Calu3 (cell line): ENCODE results near the gene INTS13. TPM values are rescaled to one million over a fixed set of nuclear protein-coding genes. Genes with fewer than 3 reads are reported as not detected.
"Not testable (repeated sequence)": the region's sequence is repeated elsewhere in the genome, so short reads cannot be mapped to it uniquely, and the experiment has no call there.

Experiments
- BruUV-seq: library from RNA; stranded (reverse); fragments of 400-500 nt; replicated peaks from 2 replicates; lab custom pipeline; 2021; lab: Mats Ljungman, UMichigan
- CTCF ChIA-PET: fragments of 300-600 bp; sonication (Branson Sonifier 250); formaldehyde crosslinking; loops from one replicate; lab custom pipeline; 2022; ENCODE audit warnings: antibody characterized with exemption; lab: Charles Lee
- DNase-seq: peaks from one replicate; pipeline ENCODE4 v3.0.0; 2022
- H3K27ac Mint-ChIP-seq: one replicate; pipeline ENCODE4 v1.8.0; 2022; ENCODE audit warnings: mixed read lengths; ENCODE audit not compliant: unreplicated experiment
- H3K27me3 Mint-ChIP-seq: one replicate; pipeline ENCODE4 v1.8.0; 2022; ENCODE audit warnings: mixed read lengths; ENCODE audit not compliant: unreplicated experiment
- H3K36me3 Mint-ChIP-seq: one replicate; pipeline ENCODE4 v1.8.0; 2022; ENCODE audit warnings: mild to moderate bottlenecking, moderate library complexity, mixed read lengths; ENCODE audit not compliant: insufficient read depth, unreplicated experiment
- H3K4me1 Mint-ChIP-seq: one replicate; pipeline ENCODE4 v1.8.0; 2022; ENCODE audit warnings: mild to moderate bottlenecking, low read depth, mixed read lengths; ENCODE audit not compliant: unreplicated experiment
- H3K4me3 Mint-ChIP-seq: one replicate; pipeline ENCODE4 v1.8.0; 2022; ENCODE audit warnings: mild to moderate bottlenecking, low read depth, moderate library complexity, mixed read lengths; ENCODE audit not compliant: unreplicated experiment
- H3K9me3 Mint-ChIP-seq: one replicate; pipeline ENCODE4 v1.8.0; 2022; ENCODE audit warnings: low read depth, mixed read lengths; ENCODE audit not compliant: unreplicated experiment
- CTCF ChIP-seq: fragments of 200-600 bp; IDR thresholded peaks from one replicate; pipeline ENCODE4 v1.8.0; 2022; ENCODE audit warnings: antibody characterized with exemption; ENCODE audit not compliant: unreplicated experiment
- intact Hi-C: fragments of 100-400 bp; cut with micrococcal nuclease; formaldehyde crosslinking; loops from one replicate; pipeline ENCODE4 v1.10.0; 2022; ENCODE audit not compliant: unreplicated experiment
- total RNA-seq: library from RNA; stranded (reverse); gene quantifications from 2 replicates; pipeline ENCODE4 v1.2.3, GENCODE V29; 2022

INTS13 gene
- total RNA-seq, 1 experiment from 2014 or later: 35.0 TPM

GRCh38 chr12:26863515-26863914 is 74.3 kb downstream of the INTS13 start:
- peak; percentile 19 for TF ChIP-seq CTCF
- H3K4me1 Mint-ChIP-seq: no peaks in the 10 kb centered on the region
- no peaks in the 10 kb centered on the region for H3K27me3 Mint-ChIP-seq
- intact Hi-C loops: no loop called here
- BruUV-seq: no TSS peak
- H3K9me3 Mint-ChIP-seq: no peaks in the 10 kb centered on the region
- H3K27ac Mint-ChIP-seq: no peak overlapping the region
- H3K4me3 Mint-ChIP-seq: no peak overlapping the region
- CTCF ChIA-PET: interaction anchor here (1.2 kb wide), 1 partner anchor 94 kb away, joined by 3 read pairs; no protein-coding TSS in a partner anchor
- H3K36me3 Mint-ChIP-seq: no peaks in the 10 kb centered on the region
- DNase-seq: peak; percentile 4

GRCh38 chr12:26862787-26863186 is 75.0 kb downstream of the INTS13 start:
- intact Hi-C loops, BruUV-seq, DNase-seq, H3K9me3 Mint-ChIP-seq, H3K27me3 Mint-ChIP-seq, H3K36me3 Mint-ChIP-seq, H3K27ac Mint-ChIP-seq, H3K4me3 Mint-ChIP-seq, H3K4me1 Mint-ChIP-seq: not testable (repeated sequence)
- CTCF ChIA-PET: interaction anchor here (1.2 kb wide), 1 partner anchor 93 kb away, joined by 3 read pairs; no protein-coding TSS in a partner anchor

GRCh38 chr12:26861690-26862089 is 76.1 kb downstream of the INTS13 start:
- no peak for DNase-seq
- intact Hi-C loops: no loop called here
- H3K4me1 Mint-ChIP-seq: no peaks in the 10 kb centered on the region
- no peak overlapping the region for H3K4me3 Mint-ChIP-seq
- H3K27ac Mint-ChIP-seq: no peak overlapping the region
- no peaks in the 10 kb centered on the region for H3K9me3 Mint-ChIP-seq
- CTCF ChIA-PET: no interaction called here
- BruUV-seq: no TSS peak
- no peaks in the 10 kb centered on the region for H3K36me3 Mint-ChIP-seq
- no peak for TF ChIP-seq CTCF
- no peaks in the 10 kb centered on the region for H3K27me3 Mint-ChIP-seq

- Mint-ChIP-seq H3K4me1 (no peaks in the 10 kb centered on the region), H3K27me3 (no peaks in the 10 kb centered on the region), H3K36me3 (no peaks in the 10 kb centered on the region), H3K27ac (no peak overlapping the region), H3K4me3 (no peak overlapping the region), H3K9me3 (no peaks in the 10 kb centered on the region)
- no peak for DNase-seq
- CTCF ChIA-PET: interaction anchor here (0.6 kb wide), 1 partner anchor 10 kb away, joined by 3 read pairs; no protein-coding TSS in a partner anchor
- BruUV-seq: no TSS peak
- intact Hi-C loops: no loop called here
- no peak for TF ChIP-seq CTCF
Observed at GRCh38 chr12:26857465-26858176, 80.2 kb downstream of the INTS13 start.

GRCh38 chr12:26855337-26855736 is 82.4 kb downstream of the INTS13 start:
- intact Hi-C loops: no loop called here
- DNase-seq: no peak
- no peaks in the 10 kb centered on the region for H3K27me3 Mint-ChIP-seq
- no peak overlapping the region for H3K27ac Mint-ChIP-seq
- CTCF ChIA-PET: no interaction called here
- BruUV-seq: no TSS peak
- no peak for TF ChIP-seq CTCF
- H3K9me3 Mint-ChIP-seq: no peaks in the 10 kb centered on the region
- H3K4me3 Mint-ChIP-seq: no peak overlapping the region
- no peaks in the 10 kb centered on the region for H3K36me3 Mint-ChIP-seq
- no peaks in the 10 kb centered on the region for H3K4me1 Mint-ChIP-seq
